ENCODE results near the gene ITPA. TPM values are rescaled to one million over a fixed set of nuclear protein-coding genes. Genes with fewer than 3 reads are reported as not detected.
A peak's percentile ranks its signal among the peaks of the same experiment; 100 is the strongest.

ITPA gene
- total and polyA plus RNA-seq, 2 of the 13 experiments (the other 11 are each of a cell fraction or from before 2014, with no cell fraction given): 60.1 to 103 TPM

- no peak for TF ChIP-seq LRRFIP1 (CRISPR knock-in tag; conservative IDR thresholded peaks at IDR 0.05)
- no peak for TF ChIP-seq ZNF776 (CRISPR knock-in tag; IDR thresholded peaks at IDR 0.05)
- no peak for TF ChIP-seq IRF2 (CRISPR knock-in tag; IDR thresholded peaks at IDR 0.05)
- no peak for TF ChIP-seq KLF6 (CRISPR knock-in tag; IDR thresholded peaks at IDR 0.05)
- no peak for TF ChIP-seq ASH2L (IDR thresholded peaks at IDR 0.05; ENCODE audit: insufficient read length, low read depth, low read length)
- no peak for TF ChIP-seq ZNF337 (CRISPR knock-in tag; IDR thresholded peaks at IDR 0.05; ENCODE audit: borderline replicate concordance, low read depth)
- no peak for TF ChIP-seq MBNL3 (CRISPR knock-in tag; conservative IDR thresholded peaks at IDR 0.05)
- TF ChIP-seq CBX1 (IDR thresholded peaks at IDR 0.05; ENCODE audit: low read depth): no peak
- TF ChIP-seq BCL3 (CRISPR knock-in tag; IDR thresholded peaks at IDR 0.05): peak; percentile 45; the same call in 1 of the 2 replicates
- TF ChIP-seq NR2F1 (CRISPR knock-in tag; IDR thresholded peaks at IDR 0.05): no peak
- TF ChIP-seq GMEB2 (CRISPR knock-in tag; IDR thresholded peaks at IDR 0.05; ENCODE audit: low read depth): no peak
- no peak for TF ChIP-seq NCOA2 (CRISPR knock-in tag; IDR thresholded peaks at IDR 0.05)
- no peak for TF ChIP-seq ATF4 (CRISPR knock-in tag; IDR thresholded peaks at IDR 0.05)
- no peak for TF ChIP-seq JUNB (CRISPR knock-in tag; IDR thresholded peaks at IDR 0.05; ENCODE audit: borderline replicate concordance)
- peak; percentile 32 for TF ChIP-seq ZNF883 (CRISPR knock-in tag; IDR thresholded peaks at IDR 0.05; ENCODE audit: not compliant biosample characterization)
- TF ChIP-seq SNAI1 (CRISPR knock-in tag; IDR thresholded peaks at IDR 0.05; ENCODE audit: borderline replicate concordance): 0 out of 2 replicates have a peak, but pooled peaks have one; percentile 23
- TF ChIP-seq ZNF605 (CRISPR knock-in tag; IDR thresholded peaks at IDR 0.05): no peak
- TF ChIP-seq E2F2 (CRISPR knock-in tag; IDR thresholded peaks at IDR 0.05; ENCODE audit: borderline replicate concordance): no peak
- TF ChIP-seq HDAC6 (IDR thresholded peaks at IDR 0.05; ENCODE audit: low read depth, low read length): no peak
- peak; percentile 17 for TF ChIP-seq ZEB1 (IDR thresholded peaks at IDR 0.05; ENCODE audit: insufficient replicate concordance, low read depth)
- TF ChIP-seq ZNF207 (IDR thresholded peaks at IDR 0.05; ENCODE audit: borderline replicate concordance): no peak
- no peak for TF ChIP-seq FOXA1 (IDR thresholded peaks at IDR 0.05)
- no peak for TF ChIP-seq FOXA1 (CRISPR knock-in tag; IDR thresholded peaks at IDR 0.05)
- no peak for TF ChIP-seq JUN (CRISPR knock-in tag; IDR thresholded peaks at IDR 0.05)
- TF ChIP-seq ZNF510 (CRISPR knock-in tag; IDR thresholded peaks at IDR 0.05; ENCODE audit: low read depth): no peak
These were observed 16.8 kb downstream of the ITPA start (continued) for GRCh38 chr20:3226093-3226492.

All from HepG2 (cell line).